Adipose tissue (tissue), 3 donors: ENCODE data around the gene FRMPD4. TPM values are rescaled to one million over a fixed set of nuclear protein-coding genes. Genes with fewer than 3 reads are reported as not detected.
"Not testable (repeated sequence)": the region's sequence is repeated elsewhere in the genome, so short reads cannot be mapped to it uniquely, and the experiment has no call there.

Experiments used
- H3K27ac ChIP-seq: one replicate; pipeline ENCODE4 v1.5.1; 2013; ENCODE audit warnings: low read depth, low read length
- WGBS, 3 donors: extraction: QIAGEN DNeasy Blood & Tissue Kit; methylation state at CpG; one replicate each; pipeline ENCODE4 v1.1.7; 2013; 5-methylcytosine and 5-hydroxymethylcytosine counted together
- polyA plus RNA-seq, 3 donors: library from polyadenylated mRNA; stranded (reverse); fragments of 200-250 nt; gene quantifications; one replicate each; pipeline ENCODE4 v1.2.3, GENCODE V29; 2013
- donor health status: healthy with polysubstance abuse.
- donor health status: Bipolar disorder and iron deficiency.
- donor health status: healthy.

The FRMPD4 gene
- polyA plus RNA-seq, 3 donors: 0.01 to 0.03 TPM; not detected in 1

- 42 to 78% (median 53%) methylated on average over 2 of the region's 2 CpGs for WGBS, 3 donors
- H3K27ac ChIP-seq: no peak overlapping the region
Observed at GRCh38 chrX:12452268-12452667, 314.0 kb downstream of the FRMPD4 start.

GRCh38 chrX:12460929-12461328 is 322.7 kb downstream of the FRMPD4 start:
- WGBS, 3 donors: 72 to 90% (median 80%) methylated on average over 2 of the region's 2 CpGs
- no peak overlapping the region for H3K27ac ChIP-seq

GRCh38 chrX:12463052-12463451 is 324.8 kb downstream of the FRMPD4 start:
- no peak overlapping the region for H3K27ac ChIP-seq
- WGBS, 3 donors: 69 to 82% (median 82%) methylated on average over 2 of the region's 2 CpGs

- no peak overlapping the region for H3K27ac ChIP-seq
- WGBS, 3 donors: 56 to 69% (median 59%) methylated on average over 2 of the region's 2 CpGs
Observed at GRCh38 chrX:12463873-12464272, 325.6 kb downstream of the FRMPD4 start.

- no peak overlapping the region for H3K27ac ChIP-seq
- 54 to 80% (median 62%) methylated on average over 1 of the region's 1 CpG for WGBS, 3 donors
Observed at GRCh38 chrX:12467321-12467720, 329.0 kb downstream of the FRMPD4 start.

GRCh38 chrX:12469296-12469695 is 331.0 kb downstream of the FRMPD4 start:
- 81 to 85% (median 82%) methylated on average over 9 of the region's 9 CpGs for WGBS, 3 donors
- no peak overlapping the region for H3K27ac ChIP-seq

GRCh38 chrX:12471061-12471460 is 332.8 kb downstream of the FRMPD4 start:
- 51 to 66% (median 60%) methylated on average over 2 of the region's 2 CpGs for WGBS, 3 donors
- H3K27ac ChIP-seq: no peak overlapping the region

- WGBS, 3 donors: 74 to 79% (median 75%) methylated on average over 3 of the region's 3 CpGs
- no peak overlapping the region for H3K27ac ChIP-seq
Observed at GRCh38 chrX:12480956-12481355, 342.7 kb downstream of the FRMPD4 start.

GRCh38 chrX:12488220-12488619 is 349.9 kb downstream of the FRMPD4 start:
- no peak overlapping the region for H3K27ac ChIP-seq

- 34 to 53% (median 51%) methylated on average over 2 of the region's 2 CpGs for WGBS, 3 donors
- no peak overlapping the region for H3K27ac ChIP-seq
Observed at GRCh38 chrX:12488771-12489170, 350.5 kb downstream of the FRMPD4 start.

GRCh38 chrX:12489341-12489740 is 351.1 kb downstream of the FRMPD4 start:
- H3K27ac ChIP-seq: no peak overlapping the region
- 67 to 77% (median 71%) methylated on average over 3 of the region's 3 CpGs for whole genome bisulfite sequencing, 3 donors

- 69 to 85% (median 71%) methylated on average over 11 of the region's 11 CpGs for WGBS, 3 donors
- H3K27ac ChIP-seq: no peak overlapping the region
Observed at GRCh38 chrX:12494400-12495138, 356.3 kb downstream of the FRMPD4 start.

- WGBS, 3 donors: 38 to 72% (median 68%) methylated on average over 4 of the region's 4 CpGs
- no peak overlapping the region for H3K27ac ChIP-seq
Observed at GRCh38 chrX:12496343-12496742, 358.1 kb downstream of the FRMPD4 start.

GRCh38 chrX:12497832-12498591 is 359.7 kb downstream of the FRMPD4 start:
- 54 to 84% (median 60%) methylated on average over 7 to 8 of the region's 8 CpGs for WGBS, 3 donors
- H3K27ac ChIP-seq: no peak overlapping the region

- WGBS, 3 donors: 72 to 80% (median 78%) methylated on average over 3 of the region's 3 CpGs
- no peak overlapping the region for H3K27ac ChIP-seq
Observed at GRCh38 chrX:12505127-12505526, 366.9 kb downstream of the FRMPD4 start.

GRCh38 chrX:12515384-12515783 is 377.1 kb downstream of the FRMPD4 start:
- 73 to 88% (median 75%) methylated on average over 2 of the region's 2 CpGs for WGBS, 3 donors
- not testable (repeated sequence) for H3K27ac ChIP-seq

GRCh38 chrX:12526306-12526705 is 388.0 kb downstream of the FRMPD4 start:
- WGBS, 3 donors: 31 to 48% (median 40%) methylated on average over 5 of the region's 5 CpGs
- no peak overlapping the region for H3K27ac ChIP-seq

GRCh38 chrX:12538096-12538495 is 399.8 kb downstream of the FRMPD4 start:
- WGBS, 3 donors: 72 to 77% (median 75%) methylated on average over 8 to 11 of the region's 11 CpGs
- H3K27ac ChIP-seq: not testable (repeated sequence)

GRCh38 chrX:12542251-12542650 is 404.0 kb downstream of the FRMPD4 start:
- H3K27ac ChIP-seq: not testable (repeated sequence)
- WGBS, 3 donors: 67 to 78% (median 76%) methylated on average over 2 to 3 of the region's 3 CpGs

- no peak overlapping the region for H3K27ac ChIP-seq
- 53 to 81% (median 77%) methylated on average over 3 of the region's 3 CpGs for WGBS, 3 donors
Observed at GRCh38 chrX:12548341-12548740, 410.1 kb downstream of the FRMPD4 start.
